H1 (cell line): ENCODE results near the gene RPUSD3. TPM values are rescaled to one million over a fixed set of nuclear protein-coding genes. Genes with fewer than 3 reads are reported as not detected.

ENCODE experiments used
- BCL11A ChIP-seq, 2 experiments: IDR thresholded peaks; one replicate each; pipeline ENCODE4 v1.6.1; 2011; ENCODE audit warnings: low read depth in 2 of 2, low read length in 2 of 2, mild to moderate bottlenecking in 2 of 2
- BRCA1 ChIP-seq: IDR thresholded peaks from 2 replicates; pipeline ENCODE4 v1.6.1; 2012; ENCODE audit warnings: low read depth, low read length, improper control_type of control experiment
- CBX8 ChIP-seq: fragments of 300-800, 300-1000 bp; sonication (generic); IDR thresholded peaks from 2 replicates; pipeline ENCODE4 v1.7.1; 2016; ENCODE audit warnings: low read depth, low read length, borderline replicate concordance
- CREB1 ChIP-seq: IDR thresholded peaks from 2 replicates; pipeline ENCODE4 v1.6.1; 2012; ENCODE audit warnings: inconsistent platforms
- GABPA ChIP-seq: IDR thresholded peaks from 2 replicates; pipeline ENCODE4 v1.6.1; 2011; ENCODE audit warnings: mild to moderate bottlenecking, low read length, moderate library complexity, borderline replicate concordance; ENCODE audit not compliant: insufficient read depth
- HDAC6 ChIP-seq: IDR thresholded peaks from one replicate; pipeline ENCODE4 v1.7.1; 2012; ENCODE audit warnings: low read depth, mild to moderate bottlenecking, inconsistent platforms, low read length, moderate library complexity
- SIN3A ChIP-seq, 2 experiments: IDR thresholded peaks in 1 of 2; conservative IDR thresholded peaks in 1 of 2; 2 replicates each; pipeline ENCODE4 v1.6.1; 2011 to 2012; ENCODE audit warnings: low read length in 2 of 2, improper control_type of control experiment in 1 of 2, low read depth in 1 of 2, mild to moderate bottlenecking in 1 of 2
- ZNF274 ChIP-seq: IDR thresholded peaks from 2 replicates; pipeline ENCODE4 v1.7.0; 2012; ENCODE audit warnings: low read length, borderline replicate concordance; ENCODE audit errors: extremely low read depth
- polyA plus RNA-seq, 7 experiments: library from polyadenylated mRNA; depleted of rRNA in 3 of 7; stranded (reverse) in 5 of 7; unstranded in 2 of 7; fragments of >200 nt in 5 of 7; fragments of 200-250 nt in 2 of 7; gene quantifications; 1 replicate in 5 of 7; 2 replicates in 1 of 7; 4 replicates in 1 of 7; pipeline versions ENCODE4 v1.2.1 to v1.2.3, GENCODE V29; 2011 to 2013; ENCODE audit warnings: missing spikeins in 2 of 7, mixed read lengths in 2 of 7
- total RNA-seq: library from RNA; stranded (reverse); fragmentation: NEBNext Ultra II Directional; extraction: Animal tissue kit (Norgen Biotek cat#: 25700); gene quantifications from 2 replicates; pipeline ENCODE4 v1.2.1, GENCODE V29; 2021

RPUSD3 gene
- total and polyA plus RNA-seq, 2 of the 8 experiments (the other 6 are each of a cell fraction or from before 2014, with no cell fraction given): 68.4 to 154 TPM

DNA sequence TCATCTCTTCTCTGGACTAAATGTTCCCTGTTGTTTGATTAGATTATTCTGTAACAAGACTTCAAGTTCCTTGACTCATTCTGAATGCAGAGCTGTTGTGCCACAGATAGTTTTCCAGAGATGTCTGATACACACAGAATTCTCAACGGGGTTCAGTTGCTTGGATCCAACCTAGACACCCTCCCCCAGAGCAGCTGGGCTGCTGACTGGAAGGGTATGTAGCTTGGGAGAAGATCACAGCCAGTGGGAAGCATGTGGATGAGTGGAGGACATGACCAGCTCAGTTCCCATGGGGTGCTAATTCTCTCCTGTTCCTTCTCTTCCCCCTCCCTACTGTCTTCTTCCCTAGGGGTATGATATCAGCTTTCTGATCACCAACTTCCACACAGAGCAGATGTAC lies 40.3 kb downstream of the RPUSD3 start (continued):
- TF ChIP-seq CBX8 (no peak), GABPA (no peak), ZNF274 (no peak), BRCA1 (no peak), SIN3A (conservative IDR thresholded peaks at IDR 0.05 in 1 of 2, IDR thresholded peaks at IDR 0.05 in 1 of 2; ENCODE audit: low read depth in 1 of 2, low read length in 2 of 2) (no peak), HDAC6 (no peak), BCL11A (IDR thresholded peaks at IDR 0.05; ENCODE audit: low read depth in 2 of 2, low read length in 2 of 2) (no peak), CREB1 (no peak)
